ENCODE results near the gene CARD8.
A peak's percentile ranks its signal among the peaks of the same experiment; 100 is the strongest.
"Not testable (repeated sequence)": the region's sequence is repeated elsewhere in the genome, so short reads cannot be mapped to it uniquely, and the experiment has no call there.

Gene CARD8

GRCh38 chr19:48297975-48298374 lies 42.3 kb upstream of the CARD8 start:
- DNase-seq (ENCODE audit: low read depth) = no peak
- H3K4me3 ChIP-seq (ENCODE audit: low read depth, low read length) = no peak overlapping the region
- no peak for TF ChIP-seq POLR2A (IDR thresholded peaks at IDR 0.05; ENCODE audit: extremely low read depth, insufficient read length)
- no peak for TF ChIP-seq MYC (IDR thresholded peaks at IDR 0.05; ENCODE audit: low read depth, low read length)

DNA sequence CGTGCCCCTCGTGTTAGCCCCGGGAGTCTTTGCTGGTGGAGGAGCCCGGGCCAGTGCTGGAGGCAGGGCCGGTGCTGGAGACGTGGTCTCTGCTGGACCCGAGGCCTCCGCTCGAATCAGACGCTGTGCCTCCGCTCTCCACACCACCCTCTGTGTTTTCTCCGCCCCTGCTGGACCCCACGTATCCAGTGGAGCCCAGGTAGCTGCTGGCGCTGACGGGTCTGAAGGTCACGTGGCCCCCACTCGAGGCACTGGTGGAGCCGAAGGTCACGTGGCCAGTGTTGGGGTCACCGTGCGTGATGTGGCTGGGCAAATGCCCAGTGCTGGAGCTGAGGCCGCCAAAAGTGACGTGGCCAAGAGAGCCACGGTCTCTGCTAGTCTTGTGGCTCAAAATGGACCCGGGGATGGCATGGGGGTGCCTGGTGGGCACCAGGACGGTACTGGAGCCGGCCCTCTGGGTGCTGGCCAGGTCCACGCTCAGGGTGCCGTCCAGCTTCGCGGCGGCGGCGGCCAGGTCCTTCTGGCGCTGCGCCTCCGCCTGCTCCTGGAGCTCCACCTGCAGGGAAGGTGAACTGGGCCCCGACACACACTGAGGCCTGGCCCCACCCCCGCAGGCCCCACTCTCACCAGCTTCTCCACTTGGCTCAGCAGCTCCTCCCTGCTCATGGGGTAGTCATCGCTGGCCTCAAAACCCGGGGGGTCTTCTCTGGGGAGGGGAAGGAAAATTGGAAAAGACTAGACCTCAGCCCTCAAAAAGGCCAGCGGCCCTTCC lies 41.4 kb upstream of the CARD8 start:
- TF ChIP-seq MYC (IDR thresholded peaks at IDR 0.05; ENCODE audit: low read depth, low read length) = no peak
- no peak for TF ChIP-seq POLR2A (IDR thresholded peaks at IDR 0.05; ENCODE audit: extremely low read depth, insufficient read length)
- TF ChIP-seq, protein P1, sequence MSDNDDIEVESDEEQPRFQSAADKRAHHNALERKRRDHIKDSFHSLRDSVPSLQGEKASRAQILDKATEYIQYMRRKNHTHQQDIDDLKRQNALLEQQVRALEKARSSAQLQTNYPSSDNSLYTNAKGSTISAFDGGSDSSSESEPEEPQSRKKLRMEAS (IDR thresholded peaks at IDR 0.05; ENCODE audit: low read depth, low read length) = no peak
- no peak for TF ChIP-seq CTCF (IDR thresholded peaks at IDR 0.05; ENCODE audit: low read depth, low read length)
- no peak overlapping the region for H3K4me3 ChIP-seq (ENCODE audit: low read depth, low read length)
- no peak for DNase-seq (ENCODE audit: low read depth)

- no peak overlapping the region for H3K4me3 ChIP-seq (ENCODE audit: low read depth, low read length)
- TF ChIP-seq, protein P1 (IDR thresholded peaks at IDR 0.05; ENCODE audit: low read depth, low read length) = no peak
- TF ChIP-seq MYC (IDR thresholded peaks at IDR 0.05; ENCODE audit: low read depth, low read length) (no peak), CTCF (IDR thresholded peaks at IDR 0.05; ENCODE audit: low read depth, low read length) (no peak), POLR2A (IDR thresholded peaks at IDR 0.05; ENCODE audit: extremely low read depth, insufficient read length) (no peak)
- DNase-seq (ENCODE audit: low read depth) = no peak
Measured at GRCh38 chr19:48295458-48295857, 39.7 kb upstream of the CARD8 start.

DNA sequence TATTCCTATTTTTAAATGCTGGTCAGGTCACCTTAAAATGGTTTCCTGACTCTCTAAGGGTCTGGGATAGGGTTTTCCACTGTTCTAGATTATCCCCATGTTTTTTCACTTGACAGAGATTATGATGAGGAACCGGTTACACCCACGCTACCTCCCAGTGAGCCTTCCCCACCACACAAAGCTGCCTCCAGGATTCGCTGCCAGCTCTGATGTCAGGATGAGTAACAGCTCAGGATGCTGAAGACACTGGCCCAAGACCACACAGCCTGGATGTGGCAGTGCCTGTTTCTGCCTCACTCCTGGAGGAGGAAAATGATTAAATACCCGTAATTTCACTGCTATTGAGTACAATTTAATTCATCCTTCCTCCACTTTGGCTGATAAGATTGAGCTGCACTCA lies 37.1 kb upstream of the CARD8 start:
- TF ChIP-seq CTCF (IDR thresholded peaks at IDR 0.05; ENCODE audit: low read depth, low read length) (no peak), MYC (IDR thresholded peaks at IDR 0.05; ENCODE audit: low read depth, low read length) (no peak), POLR2A (IDR thresholded peaks at IDR 0.05; ENCODE audit: extremely low read depth, insufficient read length) (no peak)
- TF ChIP-seq, protein P1 (IDR thresholded peaks at IDR 0.05; ENCODE audit: low read depth, low read length) = no peak
- no peak overlapping the region for H3K4me3 ChIP-seq (ENCODE audit: low read depth, low read length)
- DNase-seq (ENCODE audit: low read depth) = peak; percentile 47

DNA sequence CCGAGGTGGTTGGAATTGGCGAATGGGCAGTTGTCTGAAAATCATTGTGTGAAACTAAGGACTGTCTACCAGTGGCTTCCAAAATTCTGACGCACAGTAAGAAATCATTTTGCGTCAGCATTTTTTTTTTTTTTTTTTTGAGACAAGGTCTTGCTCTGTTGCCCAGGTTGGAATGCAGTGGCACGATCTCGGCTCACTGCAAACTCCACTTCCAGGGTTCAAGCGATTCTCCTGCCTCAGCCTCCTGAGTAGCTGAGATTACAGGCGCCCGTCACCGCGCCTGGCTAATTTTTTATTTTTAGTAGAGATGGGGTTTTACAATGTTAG lies 35.7 kb upstream of the CARD8 start:
- DNase-seq (ENCODE audit: low read depth) = not testable (repeated sequence)
- peak overlapping the region; percentile 58 for H3K4me3 ChIP-seq (ENCODE audit: low read depth, low read length)

DNA sequence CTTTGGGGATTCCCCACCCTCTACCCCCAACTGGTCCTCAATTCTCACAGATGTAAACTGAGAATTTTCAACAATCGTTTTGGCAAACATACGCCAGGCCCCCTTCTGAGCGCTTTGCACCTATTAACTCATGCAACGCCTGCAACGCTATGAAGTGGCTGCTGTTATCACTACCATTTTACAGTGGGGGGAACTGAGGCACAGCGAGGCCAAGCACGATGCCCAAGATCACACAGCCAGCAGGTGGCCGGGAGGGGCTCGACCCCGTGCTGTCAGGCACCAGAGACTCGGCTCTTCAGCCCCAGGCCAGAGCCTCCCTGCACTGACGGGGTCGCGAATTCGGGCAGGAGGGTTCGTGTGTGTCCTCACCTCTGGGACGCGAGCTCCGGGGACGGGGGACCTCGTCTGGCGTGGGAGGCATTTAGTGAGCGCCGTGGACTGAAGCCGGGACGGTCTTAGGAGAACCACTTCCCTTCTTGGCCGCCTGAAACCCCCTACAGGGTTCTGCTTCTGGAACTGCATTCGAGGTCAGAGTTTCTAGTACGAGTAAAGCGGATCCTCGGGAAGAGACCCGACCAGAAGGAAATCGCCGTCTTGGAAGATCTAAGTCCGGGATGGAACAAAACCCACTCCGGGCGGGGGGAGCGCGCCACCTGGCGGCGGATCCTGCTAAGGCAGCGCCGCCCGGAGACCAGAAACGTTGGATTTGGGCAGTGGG lies 35.2 kb upstream of the CARD8 start:
- H3K4me3 ChIP-seq (ENCODE audit: low read depth, low read length) = peak overlapping the region; percentile 58
- TF ChIP-seq MYC (IDR thresholded peaks at IDR 0.05; ENCODE audit: low read depth, low read length) = no peak
- peak; percentile 100 for TF ChIP-seq CTCF (IDR thresholded peaks at IDR 0.05; ENCODE audit: low read depth, low read length)
- DNase-seq (ENCODE audit: low read depth) = peak; percentile 87

DNA sequence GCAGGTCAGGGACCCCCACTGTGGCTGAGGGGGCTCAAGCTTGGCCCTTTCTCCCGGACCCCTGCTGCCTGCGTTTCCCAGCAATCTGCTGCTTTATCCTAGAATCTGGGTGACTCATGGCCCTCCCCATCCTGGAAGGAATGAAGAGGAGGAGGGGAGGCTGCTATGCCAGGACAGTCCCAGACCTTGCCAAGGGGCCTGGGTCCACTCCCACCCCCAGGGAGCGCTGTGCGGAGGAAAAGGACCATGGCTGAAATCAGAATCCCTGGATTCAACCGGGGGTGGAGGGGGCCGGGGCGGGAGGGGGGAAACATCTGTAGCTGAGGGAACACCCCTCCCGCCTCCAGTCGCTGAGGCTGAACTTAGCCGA lies 34.7 kb upstream of the CARD8 start:
- no peak for TF ChIP-seq POLR2A (IDR thresholded peaks at IDR 0.05; ENCODE audit: extremely low read depth, insufficient read length)
- TF ChIP-seq, protein P1 (IDR thresholded peaks at IDR 0.05; ENCODE audit: low read depth, low read length) = no peak
- TF ChIP-seq CTCF (IDR thresholded peaks at IDR 0.05; ENCODE audit: low read depth, low read length) = peak; percentile 5
- TF ChIP-seq MYC (IDR thresholded peaks at IDR 0.05; ENCODE audit: low read depth, low read length) = no peak
- no peak overlapping the region for H3K4me3 ChIP-seq (ENCODE audit: low read depth, low read length)
- DNase-seq (ENCODE audit: low read depth) = no peak
